Uterus (tissue), 2 donors: Measurements from ENCODE around the gene MED22.

ENCODE experiments used
- POLR2A ChIP-seq, 2 donors: fragments of 450-650 bp; IDR thresholded peaks; one replicate each; pipeline ENCODE4 v1.6.1; 2016; ENCODE audit warnings: antibody characterized with exemption in 2 of 2, mild to moderate bottlenecking in 1 of 2, moderate library complexity in 1 of 2
- TF ChIP-seq, protein P1 (sequence below), 4 experiments: fragments of 200-600 bp in 2 of 4; fragments of 450-650 bp in 2 of 4; sonication (generic) in 2 of 4; IDR thresholded peaks; one replicate each; pipeline ENCODE4 v1.5.1; 2016 to 2019; ENCODE audit warnings: antibody characterized with exemption in 4 of 4, mild to moderate bottlenecking in 2 of 4, moderate library complexity in 1 of 4

GRCh38 chr9:133322701-133323100 is 25.2 kb downstream of the MED22 start:
- TF ChIP-seq, protein P1, sequence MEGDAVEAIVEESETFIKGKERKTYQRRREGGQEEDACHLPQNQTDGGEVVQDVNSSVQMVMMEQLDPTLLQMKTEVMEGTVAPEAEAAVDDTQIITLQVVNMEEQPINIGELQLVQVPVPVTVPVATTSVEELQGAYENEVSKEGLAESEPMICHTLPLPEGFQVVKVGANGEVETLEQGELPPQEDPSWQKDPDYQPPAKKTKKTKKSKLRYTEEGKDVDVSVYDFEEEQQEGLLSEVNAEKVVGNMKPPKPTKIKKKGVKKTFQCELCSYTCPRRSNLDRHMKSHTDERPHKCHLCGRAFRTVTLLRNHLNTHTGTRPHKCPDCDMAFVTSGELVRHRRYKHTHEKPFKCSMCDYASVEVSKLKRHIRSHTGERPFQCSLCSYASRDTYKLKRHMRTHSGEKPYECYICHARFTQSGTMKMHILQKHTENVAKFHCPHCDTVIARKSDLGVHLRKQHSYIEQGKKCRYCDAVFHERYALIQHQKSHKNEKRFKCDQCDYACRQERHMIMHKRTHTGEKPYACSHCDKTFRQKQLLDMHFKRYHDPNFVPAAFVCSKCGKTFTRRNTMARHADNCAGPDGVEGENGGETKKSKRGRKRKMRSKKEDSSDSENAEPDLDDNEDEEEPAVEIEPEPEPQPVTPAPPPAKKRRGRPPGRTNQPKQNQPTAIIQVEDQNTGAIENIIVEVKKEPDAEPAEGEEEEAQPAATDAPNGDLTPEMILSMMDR (IDR thresholded peaks at IDR 0.05), result no peak
- TF ChIP-seq POLR2A (IDR thresholded peaks at IDR 0.05), result no peak
